Vagina (tissue), 2 donors: ENCODE measurements around the gene TTYH1.

Experiments used
- POLR2A ChIP-seq, 2 donors: fragments of 450-650 bp; IDR thresholded peaks; one replicate each; pipeline ENCODE4 v1.6.1; 2017; ENCODE audit warnings: antibody characterized with exemption in 2 of 2, mild to moderate bottlenecking in 2 of 2, moderate library complexity in 2 of 2
- TF ChIP-seq, protein P1 (sequence below), 3 experiments: fragments of 450-650 bp in 2 of 3; fragments of 200-600 bp in 1 of 3; sonication (generic) in 1 of 3; IDR thresholded peaks; one replicate each; pipeline ENCODE4 v1.5.1; 2017 to 2019; ENCODE audit warnings: antibody characterized with exemption in 3 of 3, mild to moderate bottlenecking in 2 of 3, moderate library complexity in 2 of 3

- TF ChIP-seq POLR2A (IDR thresholded peaks at IDR 0.05) = no peak
- TF ChIP-seq, protein P1, sequence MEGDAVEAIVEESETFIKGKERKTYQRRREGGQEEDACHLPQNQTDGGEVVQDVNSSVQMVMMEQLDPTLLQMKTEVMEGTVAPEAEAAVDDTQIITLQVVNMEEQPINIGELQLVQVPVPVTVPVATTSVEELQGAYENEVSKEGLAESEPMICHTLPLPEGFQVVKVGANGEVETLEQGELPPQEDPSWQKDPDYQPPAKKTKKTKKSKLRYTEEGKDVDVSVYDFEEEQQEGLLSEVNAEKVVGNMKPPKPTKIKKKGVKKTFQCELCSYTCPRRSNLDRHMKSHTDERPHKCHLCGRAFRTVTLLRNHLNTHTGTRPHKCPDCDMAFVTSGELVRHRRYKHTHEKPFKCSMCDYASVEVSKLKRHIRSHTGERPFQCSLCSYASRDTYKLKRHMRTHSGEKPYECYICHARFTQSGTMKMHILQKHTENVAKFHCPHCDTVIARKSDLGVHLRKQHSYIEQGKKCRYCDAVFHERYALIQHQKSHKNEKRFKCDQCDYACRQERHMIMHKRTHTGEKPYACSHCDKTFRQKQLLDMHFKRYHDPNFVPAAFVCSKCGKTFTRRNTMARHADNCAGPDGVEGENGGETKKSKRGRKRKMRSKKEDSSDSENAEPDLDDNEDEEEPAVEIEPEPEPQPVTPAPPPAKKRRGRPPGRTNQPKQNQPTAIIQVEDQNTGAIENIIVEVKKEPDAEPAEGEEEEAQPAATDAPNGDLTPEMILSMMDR (IDR thresholded peaks at IDR 0.05) = no peak
These were observed 41.4 kb downstream of the TTYH1 start for GRCh38 chr19:54456423-54457373.
